ENCODE results near the gene FRRS1L.

Gene FRRS1L

DNA sequence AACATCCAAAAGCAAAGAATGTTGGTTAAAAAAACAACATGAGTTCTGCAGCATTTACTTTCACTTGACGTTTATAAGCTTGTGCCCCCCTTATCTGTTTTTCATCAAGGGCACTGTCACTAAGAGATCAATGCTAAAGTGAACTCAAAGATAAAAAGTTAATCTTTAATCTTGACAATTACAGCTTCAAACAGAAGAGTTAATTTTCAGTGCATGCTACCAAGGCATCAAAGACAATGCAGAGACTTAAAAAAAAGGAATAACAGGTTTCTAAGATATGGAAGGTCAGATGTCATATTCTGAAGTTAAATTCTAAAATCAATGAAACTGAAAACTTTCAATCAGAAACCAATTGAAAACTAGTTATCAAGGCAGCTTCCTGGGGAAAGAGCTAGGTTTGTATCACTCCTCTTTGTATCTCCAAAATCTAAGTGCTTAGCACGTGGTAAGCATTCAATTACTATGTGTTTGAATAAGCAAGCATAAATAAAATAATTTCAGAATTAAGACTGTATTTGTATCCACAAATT, 84.9 kb downstream of the FRRS1L start:
- H3K27ac ChIP-seq = no peak overlapping the region
- TF ChIP-seq CTCF (conservative IDR thresholded peaks at IDR 0.05) (no peak), ZFX (IDR thresholded peaks at IDR 0.05) (no peak)

Measured in C4-2B (cell line).